GM12878 (cell line): ENCODE results near the gene BEAN1. TPM values are rescaled to one million over a fixed set of nuclear protein-coding genes. Genes with fewer than 3 reads are reported as not detected.

Source experiments
- ATAC-seq: fragments of 200-7000 bp; cut with Tn5 transposase; 3 replicates; pipeline ENCODE4 v1.9.1; 2020; ENCODE audit warnings: mild to moderate bottlenecking, moderate library complexity
- BruUV-seq: library from RNA; stranded (reverse); fragments of 400-500 nt; replicated peaks from 2 replicates; lab custom pipeline; 2021; lab: Mats Ljungman, UMichigan
- CTCF ChIA-PET: fragments of 300-600 bp; sonication (Branson Sonifier 250); formaldehyde crosslinking; extraction: SDS; loops from one replicate; lab custom pipeline; 2021; ENCODE audit warnings: inconsistent platforms; lab: Yijun Ruan, JAX
- POLR2A ChIA-PET: fragments of 350-600 bp; formaldehyde crosslinking; extraction: SDS; loops from one replicate; lab custom pipeline; 2021; ENCODE audit warnings: inconsistent platforms; lab: Charles Lee
- RAD21 ChIA-PET: fragments of 300-600 bp; sonication (Branson Sonifier 250); formaldehyde crosslinking; loops from one replicate; lab custom pipeline; 2023; ENCODE audit warnings: antibody characterized with exemption; ENCODE audit not compliant: unreplicated experiment; lab: Charles Lee
- SMC1A ChIA-PET: fragments of 300-600 bp; sonication (Branson Sonifier 250); formaldehyde crosslinking; loops from one replicate; lab custom pipeline; 2023; ENCODE audit not compliant: unreplicated experiment, uncharacterized antibody; lab: Charles Lee
- DNase-seq: peaks from one replicate; pipeline ENCODE4 v3.0.0-alpha.2; 2011; ENCODE audit warnings: low read depth, low spot score
- FAIRE-seq: peaks from 3 replicates; lab custom pipeline; 2011; peaks lifted over from hg19 to GRCh38; lab: Jason Lieb, UNC
- H2AFZ ChIP-seq: 2 replicates; pipeline ENCODE4 v1.6.0; 2011; ENCODE audit warnings: low read depth, low read length, control low read depth; ENCODE audit not compliant: control insufficient read depth
- H3K27ac ChIP-seq: 2 replicates; pipeline ENCODE4 v1.5.1; 2011; ENCODE audit warnings: control low read depth; ENCODE audit not compliant: control insufficient read depth, insufficient read depth
- H3K27me3 ChIP-seq, 2 experiments: replicated peaks in 1 of 2; 2 replicates each; pipeline versions ENCODE4 v1.6.0 to v1.6.1; 2011; ENCODE audit warnings: low read length in 1 of 2; ENCODE audit not compliant: control insufficient read depth in 2 of 2, insufficient read depth in 2 of 2
- H3K36me3 ChIP-seq, 2 experiments: 2 replicates each; pipeline ENCODE4 v1.5.1; 2011; ENCODE audit warnings: low read length in 1 of 2; ENCODE audit not compliant: control insufficient read depth in 2 of 2, insufficient read depth in 2 of 2
- H3K4me1 ChIP-seq: 2 replicates; pipeline ENCODE4 v1.6.1; 2011; ENCODE audit warnings: mild to moderate bottlenecking, low read length, moderate library complexity, mixed read lengths; ENCODE audit not compliant: control insufficient read depth, insufficient read depth
- H3K4me2 ChIP-seq: 2 replicates; pipeline ENCODE4 v1.6.0; 2011; ENCODE audit warnings: control low read depth; ENCODE audit not compliant: control insufficient read depth, insufficient read depth
- H3K4me3 ChIP-seq: fragments of 200-600 bp; sonication (generic); 2 replicates; pipeline ENCODE4 v1.5.1; 2016
- H3K79me2 ChIP-seq: 2 replicates; pipeline ENCODE4 v1.6.0; 2011; ENCODE audit warnings: low read length; ENCODE audit not compliant: control insufficient read depth, insufficient read depth
- H3K9ac ChIP-seq: 2 replicates; pipeline ENCODE4 v1.8.0; 2011; ENCODE audit warnings: low read length, control low read depth, mixed read lengths; ENCODE audit not compliant: control insufficient read depth, insufficient read depth
- H3K9me3 ChIP-seq: replicated peaks from 3 replicates; pipeline ENCODE4 v1.5.1; 2011; ENCODE audit warnings: mild to moderate bottlenecking, low read length; ENCODE audit not compliant: control insufficient read depth, insufficient read depth
- H4K20me1 ChIP-seq: 2 replicates; pipeline ENCODE4 v1.6.0; 2011; ENCODE audit not compliant: control insufficient read depth, insufficient read depth
- CHD1 ChIP-seq: IDR thresholded peaks from 2 replicates; pipeline ENCODE4 v1.6.1; 2012; ENCODE audit warnings: low read depth, low read length, improper control_type of control experiment
- POLR2A ChIP-seq: IDR thresholded peaks from 2 replicates; pipeline ENCODE4 v1.6.1; 2011; ENCODE audit warnings: low read depth, mild to moderate bottlenecking, low read length
- SREBF1 ChIP-seq: IDR thresholded peaks from 2 replicates; pipeline ENCODE4 v1.6.1; 2012; ENCODE audit warnings: mild to moderate bottlenecking, low read length
- WGBS: methylation state at CpG from one replicate; pipeline ENCODE4 v1.1.6; 2016; ENCODE audit warnings: low lambda C conversion rate; ENCODE audit not compliant: insufficient replicate concordance, insufficient coverage; ENCODE audit errors: missing lambda C conversion rate; 5-methylcytosine and 5-hydroxymethylcytosine counted together
- in situ Hi-C: fragments of 300-500 bp; cut with MboI; formaldehyde crosslinking; loops from 9 replicates; pipeline ENCODE4 v1.14.3; 2018; ENCODE audit warnings: mixed read lengths
- intact Hi-C: fragments of 100-400 bp; cut with micrococcal nuclease; formaldehyde crosslinking; loops from one replicate; pipeline ENCODE4 v1.14.2; 2022; ENCODE audit not compliant: unreplicated experiment
- polyA plus RNA-seq, 11 experiments: library from polyadenylated mRNA; depleted of rRNA in 4 of 11; unstranded in 6 of 11; stranded (reverse) in 5 of 11; fragments of >200 nt; fragmentation: Nextera tagmentation in 4 of 11; fragmentation: Illumina TruSeq in 1 of 11; extraction: Ambion mirVana in 4 of 11; extraction: Trizol in 1 of 11; gene quantifications; 1 replicate in 1 of 11; 2 replicates in 10 of 11; pipeline versions ENCODE4 v1.2.1 to v1.2.3, GENCODE V29; 2011 to 2016; ENCODE audit warnings: inconsistent platforms in 2 of 11, missing spikeins in 2 of 11, low read depth in 1 of 11
- total RNA-seq, 4 experiments: library from RNA; depleted of rRNA in 3 of 4; stranded (reverse); fragments of >200 nt in 3 of 4; fragmentation: Illumina TruSeq in 1 of 4; extraction: Trizol in 1 of 4; gene quantifications; 2 replicates each; pipeline versions ENCODE4 v1.2.1 to v1.2.3, GENCODE V29; 2013 to 2021
- TF ChIP-seq, protein P1 (sequence below): fragments of 450-650 bp; formaldehyde crosslinking; IDR thresholded peaks from 2 replicates; pipeline ENCODE4 v1.5.0; 2022; ENCODE audit warnings: mild to moderate bottlenecking, missing genetic modification characterization
- TF ChIP-seq, protein P2 (sequence below), 3 experiments: IDR thresholded peaks in 2 of 3; conservative IDR thresholded peaks in 1 of 3; 2 replicates each; pipeline ENCODE4 v1.5.1; 2011; ENCODE audit warnings: low read depth in 3 of 3, low read length in 3 of 3, mild to moderate bottlenecking in 3 of 3, control low read depth in 2 of 3, moderate library complexity in 2 of 3, inconsistent platforms in 1 of 3, mixed read lengths in 1 of 3; ENCODE audit not compliant: control insufficient read depth in 2 of 3, insufficient read depth in 1 of 3; ENCODE audit errors: extremely low read depth in 1 of 3
- TF ChIP-seq, protein P3 (sequence below): fragments of 450-650 bp; IDR thresholded peaks from 2 replicates; pipeline ENCODE4 v1.6.1; 2017; ENCODE audit warnings: antibody characterized with exemption, mild to moderate bottlenecking, moderate library complexity

Gene BEAN1
- total and polyA plus RNA-seq, 10 of the 15 experiments (the other 5 are each of a cell fraction or from before 2014, with no cell fraction given), result not detected

DNA sequence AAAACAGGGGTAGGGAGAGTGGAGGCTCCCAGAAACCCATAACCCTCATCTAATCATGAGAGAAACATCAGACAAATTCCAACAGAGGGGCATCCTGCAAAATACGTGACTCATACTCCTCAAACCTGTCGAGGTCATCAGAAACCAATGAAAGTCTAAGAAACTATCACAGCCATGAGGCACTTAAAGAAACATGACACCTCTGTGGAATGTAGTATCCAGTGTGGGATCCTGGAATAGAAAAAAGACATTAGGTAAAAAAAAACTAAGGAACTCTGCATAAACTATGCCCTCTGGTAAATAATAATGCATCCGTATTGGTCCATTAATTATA is 44.2 kb upstream of the BEAN1 start:
- H3K9ac ChIP-seq, result no peak overlapping the region
- ChIA-PET POLR2A (no interaction called here), CTCF (no interaction called here), RAD21 (no interaction called here), SMC1A (no interaction called here)
- no peaks in the 10 kb centered on the region for H3K9me3 ChIP-seq
- H3K27ac ChIP-seq, result no peak overlapping the region
- no TSS peak for BruUV-seq
- no peak overlapping the region for H3K4me2 ChIP-seq
- in situ Hi-C loops (no loop called here), intact Hi-C loops (no loop called here)
- DNase-seq (no peak), FAIRE-seq (no peak), ATAC-seq (no peak)
- WGBS, result 36% methylated on average over 3 of the region's 3 CpGs
- H4K20me1 ChIP-seq, result no peaks in the 10 kb centered on the region
- no peaks in the 10 kb centered on the region for H3K4me1 ChIP-seq
- no peak overlapping the region for H2AFZ ChIP-seq
- no peaks in the 10 kb centered on the region; a peak in 1 of 4 replicates for H3K27me3 ChIP-seq
- H3K79me2 ChIP-seq, result no peaks in the 10 kb centered on the region
- no peak overlapping the region for H3K4me3 ChIP-seq
- TF ChIP-seq SREBF1 (no peak), POLR2A (no peak), CHD1 (no peak)
- TF ChIP-seq, protein P1, sequence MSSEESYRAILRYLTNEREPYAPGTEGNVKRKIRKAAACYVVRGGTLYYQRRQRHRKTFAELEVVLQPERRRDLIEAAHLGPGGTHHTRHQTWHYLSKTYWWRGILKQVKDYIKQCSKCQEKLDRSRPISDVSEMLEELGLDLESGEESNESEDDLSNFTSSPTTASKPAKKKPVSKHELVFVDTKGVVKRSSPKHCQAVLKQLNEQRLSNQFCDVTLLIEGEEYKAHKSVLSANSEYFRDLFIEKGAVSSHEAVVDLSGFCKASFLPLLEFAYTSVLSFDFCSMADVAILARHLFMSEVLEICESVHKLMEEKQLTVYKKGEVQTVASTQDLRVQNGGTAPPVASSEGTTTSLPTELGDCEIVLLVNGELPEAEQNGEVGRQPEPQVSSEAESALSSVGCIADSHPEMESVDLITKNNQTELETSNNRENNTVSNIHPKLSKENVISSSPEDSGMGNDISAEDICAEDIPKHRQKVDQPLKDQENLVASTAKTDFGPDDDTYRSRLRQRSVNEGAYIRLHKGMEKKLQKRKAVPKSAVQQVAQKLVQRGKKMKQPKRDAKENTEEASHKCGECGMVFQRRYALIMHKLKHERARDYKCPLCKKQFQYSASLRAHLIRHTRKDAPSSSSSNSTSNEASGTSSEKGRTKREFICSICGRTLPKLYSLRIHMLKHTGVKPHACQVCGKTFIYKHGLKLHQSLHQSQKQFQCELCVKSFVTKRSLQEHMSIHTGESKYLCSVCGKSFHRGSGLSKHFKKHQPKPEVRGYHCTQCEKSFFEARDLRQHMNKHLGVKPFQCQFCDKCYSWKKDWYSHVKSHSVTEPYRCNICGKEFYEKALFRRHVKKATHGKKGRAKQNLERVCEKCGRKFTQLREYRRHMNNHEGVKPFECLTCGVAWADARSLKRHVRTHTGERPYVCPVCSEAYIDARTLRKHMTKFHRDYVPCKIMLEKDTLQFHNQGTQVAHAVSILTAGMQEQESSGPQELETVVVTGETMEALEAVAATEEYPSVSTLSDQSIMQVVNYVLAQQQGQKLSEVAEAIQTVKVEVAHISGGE (CRISPR knock-in tag), result no peak
- TF ChIP-seq, protein P2, sequence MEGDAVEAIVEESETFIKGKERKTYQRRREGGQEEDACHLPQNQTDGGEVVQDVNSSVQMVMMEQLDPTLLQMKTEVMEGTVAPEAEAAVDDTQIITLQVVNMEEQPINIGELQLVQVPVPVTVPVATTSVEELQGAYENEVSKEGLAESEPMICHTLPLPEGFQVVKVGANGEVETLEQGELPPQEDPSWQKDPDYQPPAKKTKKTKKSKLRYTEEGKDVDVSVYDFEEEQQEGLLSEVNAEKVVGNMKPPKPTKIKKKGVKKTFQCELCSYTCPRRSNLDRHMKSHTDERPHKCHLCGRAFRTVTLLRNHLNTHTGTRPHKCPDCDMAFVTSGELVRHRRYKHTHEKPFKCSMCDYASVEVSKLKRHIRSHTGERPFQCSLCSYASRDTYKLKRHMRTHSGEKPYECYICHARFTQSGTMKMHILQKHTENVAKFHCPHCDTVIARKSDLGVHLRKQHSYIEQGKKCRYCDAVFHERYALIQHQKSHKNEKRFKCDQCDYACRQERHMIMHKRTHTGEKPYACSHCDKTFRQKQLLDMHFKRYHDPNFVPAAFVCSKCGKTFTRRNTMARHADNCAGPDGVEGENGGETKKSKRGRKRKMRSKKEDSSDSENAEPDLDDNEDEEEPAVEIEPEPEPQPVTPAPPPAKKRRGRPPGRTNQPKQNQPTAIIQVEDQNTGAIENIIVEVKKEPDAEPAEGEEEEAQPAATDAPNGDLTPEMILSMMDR (IDR thresholded peaks at IDR 0.05 in 2 of 3, conservative IDR thresholded peaks at IDR 0.05 in 1 of 3; ENCODE audit: control insufficient read depth in 2 of 3, extremely low read depth in 1 of 3, insufficient read depth in 1 of 3, low read depth in 3 of 3, low read length in 3 of 3), result no peak
- TF ChIP-seq, protein P3, sequence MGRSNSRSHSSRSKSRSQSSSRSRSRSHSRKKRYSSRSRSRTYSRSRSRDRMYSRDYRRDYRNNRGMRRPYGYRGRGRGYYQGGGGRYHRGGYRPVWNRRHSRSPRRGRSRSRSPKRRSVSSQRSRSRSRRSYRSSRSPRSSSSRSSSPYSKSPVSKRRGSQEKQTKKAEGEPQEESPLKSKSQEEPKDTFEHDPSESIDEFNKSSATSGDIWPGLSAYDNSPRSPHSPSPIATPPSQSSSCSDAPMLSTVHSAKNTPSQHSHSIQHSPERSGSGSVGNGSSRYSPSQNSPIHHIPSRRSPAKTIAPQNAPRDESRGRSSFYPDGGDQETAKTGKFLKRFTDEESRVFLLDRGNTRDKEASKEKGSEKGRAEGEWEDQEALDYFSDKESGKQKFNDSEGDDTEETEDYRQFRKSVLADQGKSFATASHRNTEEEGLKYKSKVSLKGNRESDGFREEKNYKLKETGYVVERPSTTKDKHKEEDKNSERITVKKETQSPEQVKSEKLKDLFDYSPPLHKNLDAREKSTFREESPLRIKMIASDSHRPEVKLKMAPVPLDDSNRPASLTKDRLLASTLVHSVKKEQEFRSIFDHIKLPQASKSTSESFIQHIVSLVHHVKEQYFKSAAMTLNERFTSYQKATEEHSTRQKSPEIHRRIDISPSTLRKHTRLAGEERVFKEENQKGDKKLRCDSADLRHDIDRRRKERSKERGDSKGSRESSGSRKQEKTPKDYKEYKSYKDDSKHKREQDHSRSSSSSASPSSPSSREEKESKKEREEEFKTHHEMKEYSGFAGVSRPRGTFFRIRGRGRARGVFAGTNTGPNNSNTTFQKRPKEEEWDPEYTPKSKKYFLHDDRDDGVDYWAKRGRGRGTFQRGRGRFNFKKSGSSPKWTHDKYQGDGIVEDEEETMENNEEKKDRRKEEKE, result no peak
- H3K36me3 ChIP-seq, result no peaks in the 10 kb centered on the region
